Natural killer cell (primary cell): Measurements from ENCODE around the gene ACP7. TPM values are rescaled to one million over a fixed set of nuclear protein-coding genes. Genes with fewer than 3 reads are reported as not detected.

Source experiments
- ATAC-seq, 3 donors: fragments of 150-1000 bp in 2 of 3; fragments of 200-7000 bp in 1 of 3; cut with Tn5 transposase; 1 replicate in 1 of 3; 2 replicates in 2 of 3; pipeline ENCODE4 v1.10.0; 2021; ENCODE audit warnings: mild to moderate bottlenecking in 2 of 3, moderate library complexity in 2 of 3
- DNase-seq, 2 donors: peaks; one replicate each; pipeline versions ENCODE4 v3.0.0 to v3.0.0-alpha.2; 2013 to 2021; ENCODE audit warnings: mixed read lengths in 1 of 2
- H3K27ac ChIP-seq: one replicate; pipeline ENCODE4 v1.5.1; 2013; ENCODE audit warnings: mild to moderate bottlenecking, low read length
- H3K27me3 ChIP-seq: one replicate; pipeline ENCODE4 v1.6.1; 2013; ENCODE audit warnings: low read length; ENCODE audit not compliant: control insufficient read depth, insufficient read depth
- H3K36me3 ChIP-seq: one replicate; pipeline ENCODE4 v1.6.1; 2013; ENCODE audit warnings: low read length; ENCODE audit not compliant: control insufficient read depth, insufficient read depth
- H3K4me1 ChIP-seq: one replicate; pipeline ENCODE4 v1.6.1; 2013; ENCODE audit warnings: low read length; ENCODE audit not compliant: control insufficient read depth, insufficient read depth
- H3K4me3 ChIP-seq: one replicate; pipeline ENCODE4 v1.5.1; 2013; ENCODE audit warnings: low read length
- H3K9me3 ChIP-seq: one replicate; pipeline ENCODE4 v1.6.1; 2013; ENCODE audit warnings: low read length; ENCODE audit not compliant: control insufficient read depth, insufficient read depth
- H3K27ac Mint-ChIP-seq, 2 donors: one replicate each; pipeline ENCODE4 v1.8.0; 2022; ENCODE audit warnings: mild to moderate bottlenecking in 2 of 2, mixed read lengths in 2 of 2, moderate library complexity in 1 of 2
- H3K27me3 Mint-ChIP-seq, 2 donors: one replicate each; pipeline ENCODE4 v1.8.0; 2022; ENCODE audit warnings: low read depth in 2 of 2, mixed read lengths in 2 of 2
- H3K36me3 Mint-ChIP-seq: one replicate; pipeline ENCODE4 v1.8.0; 2022; ENCODE audit warnings: mixed read lengths
- H3K4me1 Mint-ChIP-seq, 2 donors: one replicate each; pipeline ENCODE4 v1.8.0; 2022; ENCODE audit warnings: mixed read lengths in 2 of 2
- H3K4me3 Mint-ChIP-seq: one replicate; pipeline ENCODE4 v1.8.0; 2022; ENCODE audit warnings: mild to moderate bottlenecking, moderate library complexity, mixed read lengths
- H3K9me3 Mint-ChIP-seq, 2 donors: one replicate each; pipeline ENCODE4 v1.8.0; 2022; ENCODE audit warnings: mixed read lengths in 2 of 2
- CTCF ChIP-seq: fragments of 200-600 bp; IDR thresholded peaks from one replicate; pipeline ENCODE4 v1.8.0; 2022; ENCODE audit warnings: antibody characterized with exemption
- WGBS: methylation state at CpG from one replicate; pipeline ENCODE4 v1.1.7; 2013; ENCODE audit warnings: missing lambda C conversion rate; ENCODE audit not compliant: insufficient coverage; 5-methylcytosine and 5-hydroxymethylcytosine counted together
- intact Hi-C: fragments of 100-400 bp; cut with micrococcal nuclease; formaldehyde crosslinking; loops from one replicate; pipeline ENCODE4 v1.14.2; 2022
- total RNA-seq, 4 donors: library from RNA; stranded (reverse); fragments of 120-200 nt in 1 of 4; gene quantifications; one replicate each; pipeline versions ENCODE4 v1.2.3 to v1.2.4, GENCODE V29; 2013 to 2022

The ACP7 gene
- total RNA-seq, 3 donors from 2014 or later (not counting 1 experiment from before 2014, with no cell fraction given) = not detected

GRCh38 chr19:39138221-39139211 lies 54.3 kb downstream of the ACP7 start:
- Mint-ChIP-seq H3K27me3 (no peaks in the 10 kb centered on the region), H3K27ac (no peak overlapping the region), H3K4me3 (no peak overlapping the region), H3K36me3 (no peaks in the 10 kb centered on the region), H3K9me3 (no peaks in the 10 kb centered on the region), H3K4me1 (peaks cover 19 to 37% of the 10 kb centered on the region in 2 donors)
- Histone ChIP-seq H3K4me3 (no peak overlapping the region), H3K9me3 (no peaks in the 10 kb centered on the region), H3K36me3 (no peaks in the 10 kb centered on the region), H3K27ac (no peak overlapping the region), H3K4me1 (no peaks in the 10 kb centered on the region), H3K27me3 (no peaks in the 10 kb centered on the region)
- intact Hi-C loops = no loop called here
- no peak for TF ChIP-seq CTCF
- ATAC-seq (no peak), DNase-seq (no peak)
- WGBS = 98% methylated on average over 17 of the region's 20 CpGs

- no peaks in the 10 kb centered on the region for H3K9me3 ChIP-seq
- ATAC-seq (no peak), DNase-seq (no peak)
- WGBS = 95% methylated on average over 8 of the region's 8 CpGs
- Mint-ChIP-seq H3K27me3 (no peaks in the 10 kb centered on the region), H3K4me1 (peaks cover 26 to 39% of the 10 kb centered on the region in 2 donors), H3K36me3 (no peaks in the 10 kb centered on the region), H3K4me3 (no peak overlapping the region), H3K27ac (no peak overlapping the region), H3K9me3 (no peaks in the 10 kb centered on the region)
- no peak overlapping the region for H3K27ac ChIP-seq
- H3K27me3 ChIP-seq = no peaks in the 10 kb centered on the region
- intact Hi-C loops = no loop called here
- H3K4me1 ChIP-seq = peaks cover 3% of the 10 kb centered on the region
- no peak for TF ChIP-seq CTCF
- no peak overlapping the region for H3K4me3 ChIP-seq
- no peaks in the 10 kb centered on the region for H3K36me3 ChIP-seq
These were observed 55.2 kb downstream of the ACP7 start for GRCh38 chr19:39139305-39139874.

GRCh38 chr19:39139971-39140453 lies 55.8 kb downstream of the ACP7 start:
- Mint-ChIP-seq H3K27ac (no peak overlapping the region), H3K9me3 (no peaks in the 10 kb centered on the region), H3K4me3 (no peak overlapping the region), H3K4me1 (peaks cover 33 to 45% of the 10 kb centered on the region in 2 donors), H3K36me3 (no peaks in the 10 kb centered on the region), H3K27me3 (no peaks in the 10 kb centered on the region)
- no peak overlapping the region for H3K27ac ChIP-seq
- H3K9me3 ChIP-seq = no peaks in the 10 kb centered on the region
- DNase-seq (no peak), ATAC-seq (no peak)
- WGBS = 89% methylated on average over 7 of the region's 7 CpGs
- peaks cover 9% of the 10 kb centered on the region for H3K4me1 ChIP-seq
- H3K36me3 ChIP-seq = no peaks in the 10 kb centered on the region
- TF ChIP-seq CTCF = no peak
- H3K27me3 ChIP-seq = no peaks in the 10 kb centered on the region
- intact Hi-C loops = no loop called here
- H3K4me3 ChIP-seq = no peak overlapping the region
